ENCODE data around the gene ONECUT3.
A peak's percentile ranks its signal among the peaks of the same experiment; 100 is the strongest.

ONECUT3 gene

DNA sequence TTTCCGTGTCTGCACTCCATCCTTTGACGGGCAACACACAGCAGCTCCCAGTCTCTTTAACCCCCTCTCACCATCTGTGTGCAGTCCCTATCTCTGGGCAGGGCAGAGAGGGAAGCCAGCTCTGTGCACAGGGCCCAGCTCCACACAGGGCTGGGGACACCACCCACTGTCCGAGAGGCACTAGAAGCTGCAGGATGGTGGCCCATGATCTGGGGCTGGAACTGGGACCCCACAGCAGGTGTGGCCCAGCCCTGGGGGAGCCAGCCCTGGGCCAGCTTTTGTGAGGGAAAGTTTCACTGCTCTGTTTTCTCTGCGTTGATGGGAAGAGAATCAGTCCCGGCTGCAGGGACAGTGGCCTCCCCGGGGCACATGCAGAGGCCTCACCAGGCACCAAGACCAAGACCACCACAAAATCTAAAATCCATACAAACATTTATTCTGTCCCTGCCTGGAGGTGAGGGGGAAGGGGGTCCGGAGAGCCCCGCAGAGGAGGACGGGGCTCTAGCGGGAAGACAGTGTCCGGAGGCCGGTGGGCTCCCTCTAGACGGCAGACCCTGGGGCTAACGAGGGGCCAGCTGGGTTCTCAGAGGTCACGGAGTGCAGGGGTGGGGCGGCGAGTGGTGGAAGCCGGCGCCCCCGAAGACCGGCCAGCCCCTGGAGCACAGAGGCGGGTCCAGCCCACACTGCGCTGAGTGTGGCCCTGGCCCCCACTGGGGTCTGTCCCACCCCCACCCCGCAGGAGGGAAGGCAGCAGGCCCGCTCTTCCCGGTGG, 61.7 kb downstream of the ONECUT3 start:
- no peak for DNase-seq (ENCODE audit: low spot score)

GRCh38 chr19:1815605-1816529, 62.6 kb downstream of the ONECUT3 start:
- DNase-seq (ENCODE audit: low spot score) = no peak

DNA sequence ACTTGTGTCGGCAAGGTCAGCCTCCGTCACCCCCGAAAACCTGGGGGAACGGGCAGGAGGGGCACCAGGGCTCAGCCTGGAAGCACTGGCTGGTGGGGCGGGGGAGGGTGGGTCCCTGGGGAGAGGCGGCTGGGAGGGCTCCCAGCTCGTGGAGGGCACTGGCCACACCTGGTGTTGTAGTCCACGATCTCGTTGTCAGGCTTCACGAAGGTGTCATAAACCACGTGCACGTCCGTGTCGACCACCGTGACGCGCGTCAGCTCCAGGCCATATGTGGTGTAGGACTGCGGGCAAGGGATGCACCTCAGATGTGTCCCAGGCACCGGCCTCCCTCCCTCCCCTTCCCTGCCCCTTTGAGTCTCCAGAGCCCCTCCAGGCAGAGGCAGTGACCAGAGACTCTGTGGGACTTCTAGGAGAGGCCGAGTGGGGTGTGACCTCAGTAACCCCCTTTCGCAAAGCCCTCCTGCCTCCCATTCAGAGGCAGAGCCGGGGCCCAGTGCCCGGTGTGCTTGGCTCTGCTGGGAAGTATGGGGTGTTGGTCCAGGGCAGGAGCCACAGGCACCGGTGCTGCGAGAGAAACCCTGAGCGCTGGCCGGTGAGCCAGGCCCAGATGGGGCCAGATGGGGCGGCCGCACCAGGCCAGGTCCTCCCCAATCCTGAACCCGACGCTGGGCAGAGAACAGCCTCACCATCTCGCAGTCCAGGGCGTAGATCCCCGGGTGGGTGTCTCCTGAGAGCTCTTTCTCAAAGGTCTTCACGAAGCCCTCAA, 63.4 kb downstream of the ONECUT3 start:
- no peak for DNase-seq (ENCODE audit: low spot score)

- DNase-seq (ENCODE audit: low spot score) = no peak
Measured at GRCh38 chr19:1817553-1818179, 64.4 kb downstream of the ONECUT3 start.

GRCh38 chr19:1818549-1819195, 65.4 kb downstream of the ONECUT3 start:
- no peak for DNase-seq (ENCODE audit: low spot score)

GRCh38 chr19:1819341-1820255, 66.3 kb downstream of the ONECUT3 start:
- DNase-seq (ENCODE audit: low spot score) = no peak

- no peak for DNase-seq (ENCODE audit: low spot score)
Measured at GRCh38 chr19:1822210-1822609, 68.9 kb downstream of the ONECUT3 start.

GRCh38 chr19:1823020-1823419, 69.7 kb downstream of the ONECUT3 start:
- no peak for DNase-seq (ENCODE audit: low spot score)

DNA sequence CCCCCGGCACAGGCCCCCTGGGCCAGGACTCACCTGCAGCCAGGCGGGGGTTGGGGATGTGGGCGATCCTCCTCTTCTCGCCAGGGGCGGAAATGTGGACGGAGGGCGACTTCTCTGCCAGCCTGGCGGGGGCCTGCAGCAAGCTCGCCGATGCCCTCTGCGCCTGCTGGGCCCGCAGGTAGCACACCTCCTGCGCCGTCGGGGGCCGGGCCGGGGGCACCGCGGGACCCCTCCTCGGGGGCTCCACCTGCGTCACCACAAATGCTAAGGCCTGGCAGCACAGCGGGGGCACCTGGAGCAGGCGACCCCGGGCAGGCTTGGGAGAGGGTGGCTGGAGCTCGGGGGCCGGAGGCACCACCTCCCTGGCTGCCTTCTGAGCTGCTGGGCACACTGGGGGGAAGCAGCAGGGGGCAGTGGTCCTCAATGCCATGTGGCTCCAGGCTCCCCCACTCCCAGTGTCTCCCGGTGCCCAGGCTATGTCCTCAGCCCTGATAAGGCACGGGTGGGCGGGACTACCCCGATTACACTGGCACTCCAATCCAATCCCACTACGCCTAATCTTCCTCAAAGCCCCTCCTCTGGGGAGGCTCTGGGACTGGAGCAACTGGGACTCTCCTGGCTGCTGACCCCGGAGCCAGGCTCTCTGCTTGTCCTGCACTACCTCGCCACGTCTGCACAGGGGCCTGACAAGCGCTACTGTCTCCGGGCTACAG, 70.4 kb downstream of the ONECUT3 start:
- DNase-seq (ENCODE audit: low spot score) = no peak

DNA sequence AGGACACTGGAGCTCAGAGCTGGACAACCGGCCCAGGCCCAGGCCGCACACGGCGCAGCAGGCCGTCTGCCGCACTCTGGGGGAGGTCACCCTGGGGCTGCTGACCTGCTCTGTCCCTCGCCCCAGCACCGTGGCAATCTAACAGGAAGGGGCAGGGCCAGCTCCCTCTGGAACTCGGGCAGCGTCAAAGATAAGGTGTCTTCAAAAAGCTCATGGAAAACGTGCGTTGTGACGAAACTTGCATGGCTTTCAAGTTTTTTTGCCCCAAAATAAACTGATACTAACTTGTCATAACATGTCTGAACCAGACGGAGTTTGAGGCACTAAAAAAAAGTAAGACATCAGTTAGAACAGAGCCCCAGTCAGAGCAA, 70.9 kb downstream of the ONECUT3 start:
- DNase-seq (ENCODE audit: low spot score) = no peak

DNA sequence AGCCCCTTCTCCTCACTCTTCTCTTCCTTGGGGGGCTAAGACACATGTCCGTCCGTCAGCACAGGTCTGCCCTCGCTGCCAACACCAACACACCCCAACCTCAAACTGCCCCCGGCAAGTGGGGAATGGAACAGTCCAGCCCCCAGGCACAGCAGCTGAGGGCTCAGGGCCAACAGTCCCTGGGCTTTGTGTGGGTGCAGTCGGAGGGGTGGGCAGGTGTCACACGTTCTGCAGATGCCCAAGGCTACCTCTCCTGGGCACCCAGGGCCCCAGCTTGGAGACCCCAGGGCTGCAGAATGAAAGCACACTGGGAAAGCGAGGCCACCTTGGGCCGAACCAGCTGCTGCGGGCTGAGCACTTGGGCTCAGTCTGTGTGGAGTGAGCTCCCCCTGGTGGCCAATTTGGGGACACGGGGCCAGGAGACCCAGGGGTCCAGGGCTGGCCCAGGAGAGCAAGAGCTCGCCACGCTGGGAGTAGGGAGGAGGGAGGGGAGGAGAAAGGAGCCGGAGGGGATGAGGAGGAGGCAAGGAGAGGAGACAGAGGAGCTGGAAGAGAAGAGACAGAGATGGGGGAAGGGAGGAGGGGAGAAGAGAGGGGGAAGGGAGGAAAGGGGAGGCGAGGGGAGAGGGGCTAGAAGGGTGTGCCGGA, 72.7 kb downstream of the ONECUT3 start:
- peak; percentile 95 for DNase-seq (ENCODE audit: low spot score)

DNA sequence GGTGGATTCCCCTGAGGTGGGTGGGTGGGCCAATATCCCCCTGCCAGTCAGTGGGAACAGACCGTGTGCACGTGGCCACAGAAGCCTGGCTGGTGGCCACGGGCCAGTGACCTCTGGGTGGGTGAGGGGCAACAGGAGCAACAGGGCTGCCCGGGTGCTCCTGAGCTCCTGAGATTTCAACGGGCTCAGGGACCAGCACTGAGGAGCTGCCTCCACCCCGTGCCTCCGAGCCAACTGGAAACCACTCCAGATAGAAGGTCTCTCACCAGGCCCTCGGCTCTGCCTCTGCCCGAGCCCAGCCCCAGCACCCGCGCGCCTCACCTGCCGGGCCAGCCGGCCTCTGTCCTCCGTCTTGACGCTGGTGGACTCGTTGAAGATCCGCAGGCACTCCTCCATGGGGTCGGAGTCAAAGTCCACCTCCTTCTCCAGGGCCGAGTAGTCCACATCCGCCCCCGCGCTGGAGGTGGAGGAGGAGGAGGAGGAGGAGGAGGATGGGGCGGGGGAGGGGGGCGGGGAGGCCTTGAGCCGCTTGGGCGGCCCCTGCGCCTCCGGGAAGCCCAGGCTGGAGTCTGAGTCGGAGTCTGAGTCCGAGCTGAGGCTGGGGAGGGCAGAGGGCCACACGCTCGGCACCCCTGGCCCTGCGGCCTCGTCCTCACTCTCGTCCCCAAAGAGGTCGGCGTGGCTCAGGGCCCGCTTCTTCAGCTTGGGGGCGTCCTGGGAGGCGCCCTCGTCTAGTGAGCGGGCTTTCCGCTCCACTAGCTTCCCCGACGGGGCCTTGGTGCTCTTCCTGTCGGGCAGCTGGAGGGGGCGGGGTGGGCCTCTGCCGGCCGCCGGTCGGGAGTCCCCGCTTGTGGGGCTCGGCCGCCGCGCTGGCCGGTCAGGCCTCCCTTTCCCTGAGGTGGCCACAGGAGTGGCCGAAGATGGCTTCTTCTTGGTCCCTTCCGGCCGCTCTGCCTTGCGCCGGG, 73.5 kb downstream of the ONECUT3 start:
- DNase-seq (ENCODE audit: low spot score) = no peak

GRCh38 chr19:1827566-1828278, 74.4 kb downstream of the ONECUT3 start:
- no peak for DNase-seq (ENCODE audit: low spot score)

DNA sequence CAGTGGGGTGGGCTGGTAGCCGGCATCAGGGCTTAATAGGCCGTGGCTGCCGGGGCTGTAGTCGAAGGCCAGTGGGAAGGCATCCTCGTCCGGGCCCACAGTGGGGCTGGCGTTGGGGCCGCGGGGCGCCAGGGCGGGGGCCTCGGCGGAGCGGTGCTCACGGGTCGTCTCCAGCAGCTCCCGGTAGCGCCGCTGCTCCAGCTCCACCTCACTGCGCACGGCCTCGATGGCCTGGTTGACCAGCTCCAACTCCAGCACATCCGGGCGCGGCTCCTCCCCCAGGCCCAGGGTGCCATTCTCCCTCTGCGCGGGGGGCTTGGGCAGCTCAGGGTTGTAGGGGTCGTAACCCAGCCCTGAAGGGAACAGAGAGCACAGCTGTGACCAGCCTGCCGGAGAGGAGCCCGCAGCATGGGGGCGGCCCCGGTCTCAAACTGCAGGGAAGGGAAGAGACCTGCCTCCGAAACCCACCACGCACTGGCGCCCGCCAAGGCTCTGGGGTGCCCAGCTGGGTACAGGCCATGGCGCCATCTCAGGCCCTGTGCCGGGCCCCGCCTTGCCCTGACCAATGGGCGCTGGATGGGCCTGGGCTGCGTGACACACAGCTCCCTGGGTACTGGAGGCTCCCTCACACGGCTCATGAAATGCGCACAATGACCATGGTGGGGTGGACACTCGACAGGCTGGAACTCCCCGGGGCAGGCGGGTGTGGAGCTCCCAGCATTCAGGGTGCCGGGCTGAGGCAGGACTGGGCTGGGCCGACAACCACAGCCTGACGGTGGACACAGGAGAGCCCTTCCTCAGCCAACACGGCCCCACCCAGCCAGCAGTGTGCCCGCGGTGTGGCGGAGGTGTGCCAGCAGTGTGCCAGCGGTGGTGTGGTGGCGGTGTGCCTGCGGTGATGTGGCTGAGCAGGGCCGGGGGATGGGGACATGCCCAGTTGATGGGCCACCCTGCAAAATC, 75.3 kb downstream of the ONECUT3 start:
- no peak for DNase-seq (ENCODE audit: low spot score)

DNA sequence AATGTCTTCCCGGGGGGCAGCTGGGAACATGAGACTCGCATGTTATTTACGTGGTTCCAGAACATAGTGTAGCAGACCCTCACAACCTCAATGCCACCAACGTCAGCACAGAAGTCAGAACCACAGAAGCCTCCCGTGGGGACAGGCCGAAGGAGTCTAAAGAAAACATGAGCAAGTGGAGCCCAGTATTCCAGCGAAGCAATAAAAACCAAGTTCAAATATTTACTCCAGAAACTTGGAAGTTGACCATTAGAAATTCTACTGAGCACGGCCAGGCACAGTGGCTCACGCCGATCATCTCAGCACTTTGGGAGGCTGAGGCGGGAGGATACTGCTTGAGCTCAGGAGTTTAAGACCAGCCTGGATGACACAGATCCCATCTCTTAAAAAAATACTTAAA, 76.7 kb downstream of the ONECUT3 start:
- no peak for DNase-seq (ENCODE audit: low spot score)

GRCh38 chr19:1830568-1830967, 77.3 kb downstream of the ONECUT3 start:
- no peak for DNase-seq (ENCODE audit: low spot score)
